ENCODE measurements around the gene ARHGAP45. TPM values are rescaled to one million over a fixed set of nuclear protein-coding genes. Genes with fewer than 3 reads are reported as not detected.

The ARHGAP45 gene
- total and polyA plus RNA-seq, 9 of the 15 experiments (the other 6 are each of a cell fraction or from before 2014, with no cell fraction given), result 0.08 to 22.1 (median 4.2) TPM

DNA sequence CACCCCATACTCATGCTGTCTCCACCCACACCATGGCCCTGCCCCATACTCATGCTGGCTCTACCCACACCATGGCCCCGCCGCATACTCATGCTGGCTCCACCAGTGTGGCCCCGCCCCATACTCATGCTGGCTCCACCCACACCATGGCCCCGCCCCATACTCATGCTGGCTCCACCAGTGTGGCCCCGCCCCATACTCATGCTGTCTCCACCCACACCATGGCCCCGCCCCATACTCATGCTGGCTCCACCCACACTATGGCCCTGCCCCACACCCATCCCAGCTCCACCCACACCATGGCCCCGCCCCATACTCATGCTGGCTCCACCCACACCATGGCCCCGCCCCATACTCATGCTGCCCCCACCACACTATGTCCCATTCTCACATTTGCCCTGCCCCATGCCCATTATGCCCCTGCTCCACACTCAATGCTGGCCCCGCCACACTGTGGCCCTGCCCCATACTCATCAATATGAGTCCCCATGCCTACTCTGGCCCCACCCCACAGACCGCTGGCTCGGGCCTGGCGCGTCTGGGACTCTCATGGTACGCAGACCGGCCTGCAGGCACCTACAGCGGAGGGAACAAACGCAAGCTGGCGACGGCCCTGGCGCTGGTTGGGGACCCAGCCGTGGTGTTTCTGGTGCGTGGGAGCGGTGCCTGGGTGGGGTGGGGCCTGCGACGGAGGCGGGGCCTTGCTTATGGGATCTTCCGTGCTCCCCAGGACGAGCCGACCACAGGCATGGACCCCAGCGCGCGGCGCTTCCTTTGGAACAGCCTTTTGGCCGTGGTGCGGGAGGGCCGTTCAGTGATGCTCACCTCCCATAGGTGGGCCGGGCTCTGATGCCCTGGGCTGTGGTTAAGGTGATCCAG lies 3.7 kb upstream of the ARHGAP45 start:
- Histone ChIP-seq H3K79me2 (ENCODE audit: control insufficient read depth, insufficient read depth, low read length) (no peaks in the 10 kb centered on the region), H3K27me3 (ENCODE audit: control insufficient read depth in 2 of 2, insufficient read depth in 2 of 2, low read length in 2 of 2) (no peaks in the 10 kb centered on the region), H4K20me1 (replicated peaks; ENCODE audit: control insufficient read depth, insufficient read depth, low read length) (no peaks in the 10 kb centered on the region), H3K9me3 (replicated peaks; ENCODE audit: control insufficient read depth, insufficient read depth, low read depth, low read length) (no peaks in the 10 kb centered on the region), H2AFZ (ENCODE audit: low read depth, low read length) (no peak overlapping the region), H3K4me3 (no peak overlapping the region), H3K27ac (ENCODE audit: extremely low read depth, low read depth, low read length) (peak overlapping the region; percentile 32; the same call in 1 of the 3 replicates), H3K4me1 (replicated peaks in 1 of 2; ENCODE audit: control insufficient read depth in 2 of 2, insufficient read depth in 2 of 2, low read length in 2 of 2) (peaks cover 9 to 68% of the 10 kb centered on the region in 2 experiments), H3K36me3 (ENCODE audit: control insufficient read depth, insufficient read depth, low read length) (peaks cover 32% of the 10 kb centered on the region), H3K4me2 (ENCODE audit: insufficient read depth, low read length) (no peak overlapping the region), H3K9me1 (ENCODE audit: control insufficient read depth, insufficient read depth, low read length) (no peaks in the 10 kb centered on the region), H3K9ac (ENCODE audit: insufficient read depth in 1 of 2, low read depth in 2 of 2, low read length in 2 of 2) (no peak overlapping the region; a peak in 1 of 4 replicates)
- peak; percentile 57 for ATAC-seq
- 61% methylated on average over 34 of the region's 37 CpGs for WGBS (ENCODE audit: insufficient coverage, low coverage, missing lambda C conversion rate)
- in situ Hi-C loops (cut with MboI), result no loop called here
- POLR2A ChIA-PET, result interaction anchor here (1.1 kb wide), 1 partner anchor 9 kb away, joined by 4 read pairs; no protein-coding TSS in a partner anchor
- CTCF ChIA-PET (ENCODE audit: low intra/inter-chr PET ratio), result no interaction called here
- peak; percentile 97 for FAIRE-seq
- intact Hi-C loops (cut with micrococcal nuclease), result no loop called here
- peak; percentile 77 to 87 (median 82) for DNase-seq (ENCODE audit: extremely low read depth in 1 of 4, low spot score in 3 of 4)
- BruUV-seq (replicated peaks), result no TSS peak
- TF ChIP-seq HDGF (IDR thresholded peaks at IDR 0.05) (0 out of 2 replicates have a peak, but pooled peaks have one; percentile 55), HDAC1 (IDR thresholded peaks at IDR 0.05) (no peak), MAFK (IDR thresholded peaks at IDR 0.05; ENCODE audit: low read length) (no peak), ZNF695 (CRISPR knock-in tag; IDR thresholded peaks at IDR 0.05) (no peak), SRSF1 (IDR thresholded peaks at IDR 0.05; ENCODE audit: low read depth, low read length) (no peak), RBM22 (IDR thresholded peaks at IDR 0.05; ENCODE audit: low read depth, low read length, poor library complexity, severe bottlenecking) (peak; percentile 48), FIP1L1 (IDR thresholded peaks at IDR 0.05; ENCODE audit: low read depth, low read length, poor library complexity, severe bottlenecking) (peak; percentile 85), CEBPG (CRISPR knock-in tag; IDR thresholded peaks at IDR 0.05) (no peak), CEBPG (tag; conservative IDR thresholded peaks at IDR 0.05 in 1 of 2, IDR thresholded peaks at IDR 0.05 in 1 of 2) (no peak), ARNT (IDR thresholded peaks at IDR 0.05) (no peak), POLR2B (IDR thresholded peaks at IDR 0.05; ENCODE audit: low read depth, partially characterized antibody) (peak; percentile 40), CXXC5 (CRISPR knock-in tag; IDR thresholded peaks at IDR 0.05) (no peak), MBD2 (IDR thresholded peaks at IDR 0.05; ENCODE audit: borderline replicate concordance, low read depth) (peak; percentile 56; the same call in 1 of the 2 replicates), POLR2AphosphoS2 (IDR thresholded peaks at IDR 0.05; ENCODE audit: low read length) (peak; percentile 93), YY1 (IDR thresholded peaks at IDR 0.05; ENCODE audit: borderline replicate concordance in 1 of 3, control insufficient read depth in 1 of 3, extremely low read depth in 1 of 3, insufficient read depth in 3 of 3, insufficient read length in 1 of 3, insufficient replicate concordance in 2 of 3, low read depth in 1 of 3, low read length in 2 of 3) (peak in 1 of 3 experiments; percentile 24), ZNF232 (CRISPR knock-in tag; IDR thresholded peaks at IDR 0.05) (no peak), JUND (IDR thresholded peaks at IDR 0.05; ENCODE audit: borderline replicate concordance, low read depth, low read length) (0 out of 2 replicates have a peak, but pooled peaks have one; percentile 5), JUND (tag; IDR thresholded peaks at IDR 0.05; ENCODE audit: borderline replicate concordance, low read depth, low read length) (no peak), SLC30A9 (CRISPR knock-in tag; IDR thresholded peaks at IDR 0.05) (no peak), CREM (IDR thresholded peaks at IDR 0.05; ENCODE audit: low read depth) (peak; percentile 14; the same call in 1 of the 2 replicates), POLR2A (conservative IDR thresholded peaks at IDR 0.05) (peak; percentile 66)
- TF ChIP-seq, protein P1, sequence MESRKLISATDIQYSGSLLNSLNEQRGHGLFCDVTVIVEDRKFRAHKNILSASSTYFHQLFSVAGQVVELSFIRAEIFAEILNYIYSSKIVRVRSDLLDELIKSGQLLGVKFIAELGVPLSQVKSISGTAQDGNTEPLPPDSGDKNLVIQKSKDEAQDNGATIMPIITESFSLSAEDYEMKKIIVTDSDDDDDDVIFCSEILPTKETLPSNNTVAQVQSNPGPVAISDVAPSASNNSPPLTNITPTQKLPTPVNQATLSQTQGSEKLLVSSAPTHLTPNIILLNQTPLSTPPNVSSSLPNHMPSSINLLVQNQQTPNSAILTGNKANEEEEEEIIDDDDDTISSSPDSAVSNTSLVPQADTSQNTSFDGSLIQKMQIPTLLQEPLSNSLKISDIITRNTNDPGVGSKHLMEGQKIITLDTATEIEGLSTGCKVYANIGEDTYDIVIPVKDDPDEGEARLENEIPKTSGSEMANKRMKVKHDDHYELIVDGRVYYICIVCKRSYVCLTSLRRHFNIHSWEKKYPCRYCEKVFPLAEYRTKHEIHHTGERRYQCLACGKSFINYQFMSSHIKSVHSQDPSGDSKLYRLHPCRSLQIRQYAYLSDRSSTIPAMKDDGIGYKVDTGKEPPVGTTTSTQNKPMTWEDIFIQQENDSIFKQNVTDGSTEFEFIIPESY (CRISPR knock-in tag; IDR thresholded peaks at IDR 0.05), result peak; percentile 94
